ENCODE measurements around the gene GJB4.

DNA sequence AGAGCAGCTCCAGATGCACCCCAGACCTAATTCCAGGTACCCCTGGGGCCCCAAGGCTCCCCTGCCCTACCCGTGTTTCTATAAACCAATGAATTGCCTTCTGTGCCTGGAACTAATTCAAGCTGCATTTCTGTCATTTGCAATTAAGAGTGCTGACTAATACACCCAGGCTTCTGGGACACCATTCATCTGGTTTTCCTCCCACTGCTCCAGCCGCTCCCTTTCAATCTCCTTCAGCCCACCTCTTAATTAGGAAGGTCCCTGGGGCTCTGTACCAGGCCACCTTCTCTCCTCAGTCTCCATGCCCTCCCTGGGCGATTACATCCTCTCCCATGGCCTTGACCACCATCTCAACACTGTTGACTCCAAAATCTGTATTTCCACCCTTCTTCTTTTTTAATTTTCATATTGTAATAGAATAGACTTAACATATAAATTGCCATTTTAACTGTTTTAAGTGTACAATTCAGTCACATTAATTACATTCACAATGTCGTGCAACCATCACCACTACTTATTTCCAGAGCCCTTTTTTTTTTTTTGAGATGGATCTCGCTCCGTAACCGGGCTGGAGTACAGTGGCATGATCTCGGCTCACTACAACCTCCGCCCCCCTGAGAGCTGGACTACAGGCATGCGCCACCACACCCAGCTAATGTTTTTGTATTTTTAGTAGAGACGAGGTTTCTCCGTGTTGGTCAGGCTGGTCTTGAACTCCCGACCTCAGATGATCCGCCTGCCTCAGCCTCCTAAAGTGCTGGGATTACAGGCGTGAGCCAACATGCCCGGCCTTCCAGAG is 12.2 kb downstream of the GJB4 start:
- TF ChIP-seq, protein P1, sequence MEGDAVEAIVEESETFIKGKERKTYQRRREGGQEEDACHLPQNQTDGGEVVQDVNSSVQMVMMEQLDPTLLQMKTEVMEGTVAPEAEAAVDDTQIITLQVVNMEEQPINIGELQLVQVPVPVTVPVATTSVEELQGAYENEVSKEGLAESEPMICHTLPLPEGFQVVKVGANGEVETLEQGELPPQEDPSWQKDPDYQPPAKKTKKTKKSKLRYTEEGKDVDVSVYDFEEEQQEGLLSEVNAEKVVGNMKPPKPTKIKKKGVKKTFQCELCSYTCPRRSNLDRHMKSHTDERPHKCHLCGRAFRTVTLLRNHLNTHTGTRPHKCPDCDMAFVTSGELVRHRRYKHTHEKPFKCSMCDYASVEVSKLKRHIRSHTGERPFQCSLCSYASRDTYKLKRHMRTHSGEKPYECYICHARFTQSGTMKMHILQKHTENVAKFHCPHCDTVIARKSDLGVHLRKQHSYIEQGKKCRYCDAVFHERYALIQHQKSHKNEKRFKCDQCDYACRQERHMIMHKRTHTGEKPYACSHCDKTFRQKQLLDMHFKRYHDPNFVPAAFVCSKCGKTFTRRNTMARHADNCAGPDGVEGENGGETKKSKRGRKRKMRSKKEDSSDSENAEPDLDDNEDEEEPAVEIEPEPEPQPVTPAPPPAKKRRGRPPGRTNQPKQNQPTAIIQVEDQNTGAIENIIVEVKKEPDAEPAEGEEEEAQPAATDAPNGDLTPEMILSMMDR (IDR thresholded peaks at IDR 0.05) = no peak
- TF ChIP-seq POLR2A (IDR thresholded peaks at IDR 0.05) (no peak), EP300 (IDR thresholded peaks at IDR 0.05) (no peak), POLR2AphosphoS5 (IDR thresholded peaks at IDR 0.05) (no peak)

Data from gastroesophageal sphincter (tissue), 3 donors.